GM12872 (cell line): ENCODE data around the gene MARK2.

Experiments
- CTCF ChIP-seq: IDR thresholded peaks from 3 replicates; pipeline ENCODE4 v1.5.1; 2011; ENCODE audit warnings: low read depth, mild to moderate bottlenecking, low read length, moderate library complexity; ENCODE audit not compliant: insufficient read depth

Gene MARK2

GRCh38 chr11:63838678-63839507 lies at the start of gene MARK2:
Gene MARK2, plus strand, starts transcription at chr11:63839110. Its CDS starts 397 bp downstream, at chr11:63839507.
- no peak for TF ChIP-seq CTCF

GRCh38 chr11:63791495-63792167 lies 47.3 kb upstream of the MARK2 start:
- no peak for TF ChIP-seq CTCF

- no peak for TF ChIP-seq CTCF
Measured at GRCh38 chr11:63793161-63793560, 45.7 kb upstream of the MARK2 start.

DNA sequence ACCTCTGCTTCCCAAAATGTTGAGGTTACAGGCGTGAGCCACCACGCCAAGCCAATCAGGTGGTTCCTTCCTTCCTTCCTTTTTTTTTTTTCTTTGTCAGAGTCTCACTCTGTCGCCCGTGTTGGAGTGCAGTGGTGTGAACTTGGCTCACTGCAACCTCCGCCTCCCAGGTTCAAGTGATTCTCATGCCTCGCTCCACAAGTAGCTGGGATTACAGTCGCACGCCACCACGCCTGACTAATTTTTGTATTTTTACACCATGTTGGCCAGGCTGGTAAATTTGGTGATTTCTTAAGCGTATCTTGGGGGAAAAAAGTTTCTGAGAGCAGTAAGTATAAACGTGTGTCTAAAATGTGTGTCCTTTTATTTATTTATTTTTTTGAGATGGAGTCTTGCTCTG lies 43.8 kb upstream of the MARK2 start:
- no peak for TF ChIP-seq CTCF

DNA sequence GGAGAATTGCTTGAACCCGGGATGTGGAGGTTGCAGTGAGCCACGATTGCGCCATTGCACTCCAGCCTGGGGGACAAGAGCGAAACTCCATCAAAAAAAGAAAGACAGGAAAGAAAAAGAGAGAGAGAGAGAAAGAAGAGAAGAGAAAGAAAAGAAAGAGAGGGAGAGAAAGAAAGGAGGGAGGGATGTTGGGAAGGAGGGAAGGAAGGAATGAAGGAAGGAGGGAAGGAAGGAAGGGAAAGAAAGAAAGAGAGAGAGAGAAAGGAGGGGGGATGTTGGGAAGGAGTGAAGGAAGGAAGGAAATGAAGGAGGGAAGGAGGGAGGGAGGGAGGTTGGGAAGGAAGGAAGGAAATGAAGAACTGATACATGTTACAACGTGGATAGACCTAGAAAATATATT lies 38.0 kb upstream of the MARK2 start:
- no peak for TF ChIP-seq CTCF

GRCh38 chr11:63802637-63803414 lies 36.1 kb upstream of the MARK2 start:
- TF ChIP-seq CTCF, result no peak

GRCh38 chr11:63804259-63804658 lies 34.7 kb upstream of the MARK2 start:
- no peak for TF ChIP-seq CTCF
